ENCODE results near the gene DCTPP1.
"Not testable (repeated sequence)": the region's sequence is repeated elsewhere in the genome, so short reads cannot be mapped to it uniquely, and the experiment has no call there.

The DCTPP1 gene

DNA sequence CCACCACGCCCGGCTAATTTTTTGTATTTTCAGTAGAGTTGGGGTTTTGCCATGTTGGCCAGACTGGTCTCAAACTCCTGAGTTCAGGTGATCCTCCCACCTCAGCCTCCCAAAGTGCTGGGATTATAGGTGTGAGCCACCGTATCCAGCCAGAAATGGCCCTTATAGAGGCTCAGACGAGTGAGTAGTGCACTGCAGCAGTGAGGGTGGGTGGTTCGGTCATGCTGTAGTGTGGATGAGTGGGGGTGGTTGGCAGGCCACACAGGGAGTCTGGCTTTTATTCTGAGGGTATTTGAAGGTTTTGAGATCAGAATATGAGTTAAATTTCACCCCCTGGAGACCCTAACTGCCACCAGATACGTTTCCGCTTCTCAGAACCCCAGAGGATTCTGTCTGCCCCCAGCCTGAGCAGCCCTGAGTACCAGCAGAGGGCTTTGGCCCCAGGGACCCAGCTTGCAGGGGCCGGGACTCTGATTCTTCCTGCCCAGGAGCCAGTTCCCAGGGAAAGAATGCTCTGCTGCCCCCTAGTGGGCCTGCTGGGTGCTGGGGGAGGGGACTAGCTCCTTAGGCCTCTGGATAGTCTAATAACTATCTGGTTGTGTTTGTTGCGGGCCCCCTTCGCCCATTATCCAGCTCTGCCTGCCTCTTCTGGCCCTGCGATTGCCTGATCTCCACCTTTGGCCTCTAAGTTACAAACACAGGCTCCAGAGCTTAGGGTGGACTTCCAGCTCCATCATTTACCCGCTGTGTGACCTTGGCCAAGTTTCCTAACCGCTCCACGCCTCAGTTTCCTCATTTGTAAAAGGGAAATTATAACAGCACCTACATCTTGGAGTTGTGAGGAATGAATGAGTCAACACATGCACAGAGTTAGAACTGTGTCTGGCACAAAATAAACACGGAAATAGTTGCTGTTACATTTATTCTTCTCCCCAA lies 20.4 kb downstream of the DCTPP1 start:
- peak; percentile 77 for DNase-seq

DNA sequence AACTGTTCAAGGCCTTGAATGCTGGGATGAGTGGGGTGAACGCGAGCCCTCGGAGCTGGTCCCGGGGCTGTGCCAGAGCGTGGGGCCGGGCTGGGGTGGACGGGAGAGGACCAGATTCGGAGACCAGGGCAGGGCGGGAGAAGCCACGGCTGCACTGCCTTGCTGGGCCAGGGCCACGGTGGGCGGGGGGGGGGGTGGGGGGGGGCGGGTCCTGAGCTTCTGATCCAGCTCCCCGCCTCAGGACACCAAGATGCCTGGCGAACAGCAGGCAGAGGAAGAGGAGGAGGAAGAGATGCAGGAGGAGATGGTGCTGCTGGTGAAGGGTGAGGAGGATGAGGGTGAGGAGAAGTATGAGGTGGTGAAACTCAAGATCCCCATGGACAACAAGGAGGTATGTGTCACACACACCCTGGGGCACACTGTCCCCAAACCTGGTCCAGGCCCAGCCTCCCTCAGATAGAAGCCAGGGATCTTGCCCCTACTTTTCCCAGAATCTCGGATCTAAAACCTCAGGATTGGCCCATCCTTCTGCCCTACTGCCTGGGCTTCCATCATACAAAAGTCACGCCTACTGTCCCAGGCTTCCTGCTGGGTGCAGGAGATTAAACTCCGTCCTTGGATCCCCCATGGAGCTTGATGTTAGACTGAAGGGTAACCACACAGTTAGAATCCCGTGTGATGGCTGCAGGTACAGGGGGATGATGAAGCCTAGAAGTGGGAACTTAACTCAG lies 21.9 kb downstream of the DCTPP1 start:
- DNase-seq = no peak

DNA sequence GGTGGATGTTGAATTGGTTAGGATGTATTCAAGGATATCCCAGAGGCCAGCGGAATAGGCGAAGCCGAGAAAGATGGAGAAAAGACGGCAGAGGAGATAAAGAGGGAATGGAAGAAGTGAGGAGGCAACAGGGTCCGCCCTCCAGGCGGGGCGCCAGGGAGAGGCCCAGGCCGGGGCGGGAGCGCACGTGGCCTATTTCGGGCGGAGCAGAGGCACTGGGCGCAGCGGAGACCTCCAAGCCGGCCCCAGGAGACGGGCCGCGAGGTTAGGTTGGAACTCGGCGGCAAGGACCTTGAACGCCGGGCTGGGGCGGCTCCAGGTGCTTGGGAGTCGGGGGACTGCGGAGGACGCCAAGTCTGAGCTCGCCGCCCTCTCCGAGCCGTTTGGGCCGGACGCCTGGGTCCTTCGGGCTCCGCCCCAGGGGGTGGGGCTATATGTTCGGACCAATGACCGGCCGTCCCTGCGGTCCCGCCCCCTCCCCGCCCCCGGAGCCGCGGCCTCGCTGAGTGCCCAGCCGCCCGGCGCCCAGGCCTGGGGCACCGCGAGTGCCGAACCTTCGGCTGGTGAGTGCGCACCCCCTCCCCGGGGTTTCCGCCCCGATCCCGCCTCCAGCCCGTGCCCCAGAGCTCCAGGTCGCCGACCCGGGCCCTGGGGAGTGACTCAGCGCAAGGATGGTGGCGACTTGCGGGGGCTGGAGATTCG lies 22.6 kb downstream of the DCTPP1 start, which contains the start of gene ZNF771:
ZNF771 (plus strand) TSS at position 505 of the 702 bp plus-strand sequence. CDS start 448 bp downstream, outside the sequence.
- peak; percentile 81 for DNase-seq

DNA sequence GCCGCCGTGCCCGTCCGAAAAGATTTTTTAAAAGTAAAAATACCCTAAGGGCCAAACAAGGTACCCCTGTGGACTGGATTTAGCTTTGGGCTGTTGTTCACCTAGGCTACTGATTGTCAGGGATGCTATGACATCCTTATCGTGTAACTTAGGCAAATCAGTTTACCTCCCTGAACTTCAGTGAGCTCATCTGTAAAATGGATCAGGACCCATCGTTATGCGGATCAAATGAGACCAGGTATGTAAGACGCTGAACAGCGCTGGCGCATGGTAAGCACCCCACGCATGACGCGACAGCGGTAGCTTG lies 23.1 kb downstream of the DCTPP1 start:
- no peak for DNase-seq

DNA sequence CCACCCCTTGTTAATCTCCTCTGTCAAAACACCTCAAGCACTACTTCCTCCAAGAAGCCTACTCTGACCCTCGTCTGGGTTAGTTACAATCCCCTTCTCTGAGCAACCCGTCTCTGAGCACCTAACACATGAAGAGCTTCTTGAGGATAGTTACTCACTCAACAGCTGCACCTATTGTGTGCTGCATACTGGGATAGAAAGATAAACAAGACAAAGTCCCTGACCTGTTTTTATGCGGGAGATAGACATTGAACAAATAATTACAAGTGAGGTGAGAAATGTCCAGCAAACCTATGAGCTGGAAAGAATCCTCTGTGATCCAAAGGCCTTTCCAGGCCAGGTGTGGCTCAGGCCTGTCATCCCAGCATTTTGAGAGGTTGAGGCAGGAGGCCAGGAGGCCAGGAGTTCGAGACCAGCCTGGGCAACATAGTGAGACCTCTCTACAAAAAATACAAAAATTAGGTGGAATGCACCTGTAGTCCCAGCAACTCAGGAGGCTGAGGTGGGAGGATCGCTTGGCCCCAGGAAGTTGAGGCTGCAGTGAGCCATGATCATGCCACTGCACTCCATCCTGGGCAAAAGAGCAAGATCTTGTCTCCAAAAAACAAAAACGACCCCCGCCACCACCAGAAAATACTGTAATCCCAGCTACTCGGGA lies 27.9 kb downstream of the DCTPP1 start:
- no peak for DNase-seq

DNA sequence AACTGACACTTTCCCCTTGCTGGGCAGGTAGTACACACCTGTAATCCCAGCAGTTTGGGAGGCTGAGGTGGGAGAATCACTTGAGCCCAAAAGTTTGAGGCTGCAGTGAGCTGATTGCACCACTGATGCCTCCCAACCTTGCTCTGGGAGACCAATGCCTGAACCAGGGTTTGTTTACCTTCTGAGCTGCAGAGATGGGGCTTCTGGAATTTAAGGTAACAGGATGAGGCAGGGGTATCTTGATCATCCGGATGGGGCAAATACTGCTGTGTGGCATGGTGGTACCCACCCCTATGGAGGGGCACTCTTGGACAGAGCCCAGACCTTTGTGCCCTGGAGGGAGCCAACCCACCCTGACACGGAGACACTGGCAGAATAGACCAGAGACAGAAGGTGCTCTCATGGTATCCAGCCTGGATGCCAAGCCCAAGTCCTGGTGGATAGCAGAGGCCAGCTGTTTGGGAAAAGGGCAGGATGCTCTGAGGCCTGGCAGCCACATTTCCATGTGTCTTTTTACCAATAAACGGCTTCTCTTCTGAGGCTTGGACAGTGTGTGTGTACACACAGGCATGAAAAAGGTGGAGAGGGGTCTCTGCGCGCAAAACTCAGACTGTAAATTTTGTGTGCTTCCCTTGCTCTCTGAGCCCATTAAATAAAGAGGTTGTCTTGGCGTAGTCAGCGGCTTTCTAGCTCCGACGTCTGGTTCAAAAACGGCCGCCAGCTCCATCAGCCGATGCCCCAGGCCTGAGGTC lies 30.2 kb downstream of the DCTPP1 start:
- DNase-seq = no peak

GRCh38 chr16:30398661-30399434 lies 31.0 kb downstream of the DCTPP1 start:
- DNase-seq = no peak

GRCh38 chr16:30397776-30398660 lies 31.8 kb downstream of the DCTPP1 start:
- DNase-seq = no peak

DNA sequence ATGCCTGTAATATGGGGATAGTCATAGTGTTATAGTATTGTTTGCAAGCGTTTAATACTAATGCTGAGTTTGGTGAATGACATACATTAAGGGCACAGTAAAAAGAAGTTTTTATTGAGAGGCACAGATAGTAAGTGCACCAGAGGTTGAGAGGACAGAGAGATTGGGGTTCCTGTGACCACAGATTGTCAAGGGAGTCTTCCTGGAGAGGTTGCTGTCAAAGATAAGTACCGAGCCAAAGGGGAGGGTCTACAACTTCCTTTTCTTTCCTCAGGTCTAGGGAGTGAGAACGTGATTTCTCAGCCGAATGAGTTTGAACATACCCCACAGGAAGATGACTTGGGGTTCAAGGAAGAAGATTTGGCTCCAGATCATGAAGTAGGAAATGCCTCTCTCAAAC lies 32.8 kb downstream of the DCTPP1 start:
- no peak for DNase-seq

GRCh38 chr16:30396627-30397026 lies 33.2 kb downstream of the DCTPP1 start:
- DNase-seq = not testable (repeated sequence)

DNA sequence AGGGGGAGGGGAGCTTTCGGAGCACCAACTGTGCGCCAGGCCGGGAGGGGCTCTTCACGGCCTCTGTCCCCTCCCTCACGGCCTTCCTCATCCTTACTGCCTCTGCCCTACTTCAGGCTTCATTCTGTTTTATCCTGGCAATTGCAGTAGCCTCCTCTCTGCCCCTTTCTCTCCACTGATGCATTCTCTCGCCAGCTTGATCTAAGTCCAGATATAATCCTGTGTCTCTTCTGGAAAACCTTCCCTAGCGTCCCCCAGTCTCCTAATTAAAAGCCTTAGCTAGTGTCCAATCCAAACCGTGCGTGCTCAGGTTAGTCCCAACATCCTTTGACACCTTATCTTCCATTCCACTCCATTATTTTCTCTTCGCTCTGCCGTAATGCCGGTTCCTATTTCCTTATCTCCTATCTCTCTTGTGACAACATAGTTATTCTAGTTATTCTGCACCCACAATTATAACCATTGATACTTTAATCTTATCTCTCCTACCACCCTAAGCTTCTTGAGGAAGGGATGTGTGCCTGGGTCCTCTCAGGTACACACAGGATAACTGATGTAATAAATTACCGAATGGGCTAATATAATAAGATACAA lies 33.7 kb downstream of the DCTPP1 start:
- DNase-seq = no peak

GRCh38 chr16:30395155-30395991 lies 34.5 kb downstream of the DCTPP1 start, which contains the start of gene ZNF48:
TSS of gene ZNF48 (plus strand) at chr16:30395420. CDS start at chr16:30395795, 375 bp downstream.
- DNase-seq = peak; percentile 84

- no peak for DNase-seq
Observed at GRCh38 chr16:30394592-30395154, 35.2 kb downstream of the DCTPP1 start.

GRCh38 chr16:30383521-30383920 lies 46.3 kb downstream of the DCTPP1 start:
- no peak for DNase-seq

DNA sequence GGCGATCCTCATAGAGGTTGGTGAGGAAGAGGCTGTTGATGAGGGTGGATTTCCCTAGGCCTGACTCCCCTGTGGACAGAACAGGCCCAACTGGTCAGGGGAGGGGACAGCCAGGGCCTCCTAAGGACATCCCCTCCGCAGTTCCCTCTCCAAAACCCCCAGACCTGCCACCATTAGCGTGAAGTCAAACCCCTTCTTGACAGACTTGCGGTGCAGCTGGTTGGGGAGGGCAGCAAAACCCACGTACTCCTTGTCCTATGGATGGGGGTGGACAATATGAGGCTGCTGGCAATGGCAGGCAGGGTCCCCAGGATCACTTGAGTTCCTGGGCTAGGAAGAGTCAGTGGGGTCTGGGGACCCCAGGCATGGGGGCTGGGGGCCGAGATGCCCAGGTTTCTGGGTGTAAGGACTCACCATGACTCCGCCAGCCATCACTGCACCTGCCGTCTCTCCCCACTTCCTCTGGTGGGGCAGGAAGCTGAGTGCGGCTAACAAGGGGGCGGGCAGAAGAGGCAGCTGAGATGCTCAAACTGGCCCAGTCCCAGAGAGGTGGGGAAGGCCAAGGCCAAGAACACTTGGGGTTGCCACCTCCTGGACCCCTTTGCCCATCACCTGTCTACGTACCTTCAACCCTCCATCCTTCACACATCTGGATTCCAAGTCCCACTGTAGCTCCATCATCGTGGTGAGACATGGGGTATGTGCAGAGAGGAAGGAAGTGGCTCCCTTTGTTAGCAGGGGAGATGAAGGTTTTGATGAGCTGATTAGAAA lies 47.5 kb downstream of the DCTPP1 start, which contains the start of gene SEPTIN1:
SEPTIN1 (minus strand) TSS at position 451 of the 771 bp plus-strand sequence; CDS start at position 432, 19 bp downstream.
- DNase-seq = no peak

DNA sequence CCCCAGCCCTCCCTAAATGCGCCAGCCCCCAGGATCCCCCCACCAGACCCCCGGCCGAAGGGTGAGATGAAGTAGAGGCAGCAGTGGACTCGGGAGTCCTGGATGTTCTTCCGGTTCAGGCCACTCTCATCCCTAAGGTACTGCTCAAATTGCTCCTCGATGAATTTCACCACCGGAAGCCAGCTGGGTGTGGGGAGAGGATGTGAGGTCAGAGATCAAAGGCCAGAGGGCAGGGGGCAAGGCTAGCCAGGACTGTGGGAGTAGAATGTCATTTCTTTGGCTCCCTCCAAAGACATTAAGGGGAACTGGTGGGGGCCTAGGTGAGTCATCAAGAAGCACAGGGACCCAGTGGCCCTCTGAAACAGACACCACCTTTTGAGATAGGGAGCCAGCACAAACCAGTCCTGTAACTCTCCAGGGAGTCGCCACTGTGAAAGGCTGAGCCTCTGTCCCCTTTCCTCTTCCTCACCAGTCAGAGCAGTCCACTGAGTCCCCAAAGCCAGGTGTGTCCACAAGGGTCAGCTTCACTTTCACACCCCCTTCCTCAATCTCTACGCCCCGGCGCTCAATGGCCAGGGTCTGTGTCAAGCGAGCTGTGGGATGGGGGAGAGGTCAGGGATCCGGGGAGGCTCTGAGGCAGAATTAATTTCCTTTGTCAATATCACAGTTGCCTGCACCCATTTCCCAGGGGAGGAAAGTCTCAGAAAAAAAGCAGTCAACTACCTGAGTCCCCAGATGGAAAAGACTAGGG lies 48.4 kb downstream of the DCTPP1 start:
- no peak for DNase-seq

GRCh38 chr16:30380803-30381208 lies 49.0 kb downstream of the DCTPP1 start:
- no peak for DNase-seq
